Activated T-helper 17 cell treated with anti-CD3 and anti-CD28 coated beads, Interleukin-2, amount 50 U/mL, for 72 hours (primary cell): ENCODE results near the gene NUAK1. TPM values are rescaled to one million over a fixed set of nuclear protein-coding genes. Genes with fewer than 3 reads are reported as not detected.

Source experiments
- ATAC-seq: fragments of 150-1000 bp; cut with Tn5 transposase; replicated peaks from 2 replicates; pipeline ENCODE4 v1.10.0; 2021; ENCODE audit warnings: mild to moderate bottlenecking, moderate library complexity
- H3K27ac Mint-ChIP-seq: one replicate; pipeline ENCODE4 v1.8.0; 2022; ENCODE audit warnings: mixed read lengths
- H3K27me3 Mint-ChIP-seq: one replicate; pipeline ENCODE4 v1.8.0; 2022; ENCODE audit warnings: mixed read lengths
- H3K36me3 Mint-ChIP-seq: one replicate; pipeline ENCODE4 v1.8.0; 2022; ENCODE audit warnings: low read depth, mild to moderate bottlenecking, mixed read lengths
- H3K4me1 Mint-ChIP-seq: one replicate; pipeline ENCODE4 v1.8.0; 2022; ENCODE audit warnings: mixed read lengths
- H3K4me3 Mint-ChIP-seq: one replicate; pipeline ENCODE4 v1.8.0; 2022; ENCODE audit warnings: mild to moderate bottlenecking, mixed read lengths
- H3K9me3 Mint-ChIP-seq: one replicate; pipeline ENCODE4 v1.8.0; 2022; ENCODE audit warnings: mixed read lengths
- total RNA-seq, 2 donors: library from RNA; stranded (reverse); gene quantifications; one replicate each; pipeline ENCODE4 v1.2.3, GENCODE V29; 2022

The NUAK1 gene
- total RNA-seq, 2 donors from 2014 or later = not detected

DNA sequence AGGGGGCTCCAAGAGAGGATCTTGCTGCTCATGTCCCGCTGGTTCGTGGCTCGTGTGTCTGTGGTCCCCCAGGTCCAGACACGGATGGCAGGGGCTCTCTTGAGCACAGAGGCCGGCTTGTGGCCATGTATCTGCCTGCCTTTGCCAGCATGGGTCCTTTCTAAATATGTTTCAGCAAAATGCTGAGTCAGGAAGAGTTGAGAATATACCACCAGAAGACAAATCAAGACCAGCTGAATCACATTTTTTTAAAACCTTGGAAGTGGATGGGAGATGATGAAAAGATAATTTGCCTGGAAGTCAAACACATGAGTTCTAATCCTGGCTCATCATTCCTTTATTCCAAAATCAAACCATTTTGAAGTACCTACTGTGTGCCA is 58.0 kb downstream of the NUAK1 start:
- Mint-ChIP-seq H3K4me1 (no peaks in the 10 kb centered on the region), H3K27ac (no peak overlapping the region), H3K4me3 (no peak overlapping the region), H3K27me3 (peaks cover 35% of the 10 kb centered on the region), H3K9me3 (no peaks in the 10 kb centered on the region), H3K36me3 (no peaks in the 10 kb centered on the region)
- no peak for ATAC-seq

DNA sequence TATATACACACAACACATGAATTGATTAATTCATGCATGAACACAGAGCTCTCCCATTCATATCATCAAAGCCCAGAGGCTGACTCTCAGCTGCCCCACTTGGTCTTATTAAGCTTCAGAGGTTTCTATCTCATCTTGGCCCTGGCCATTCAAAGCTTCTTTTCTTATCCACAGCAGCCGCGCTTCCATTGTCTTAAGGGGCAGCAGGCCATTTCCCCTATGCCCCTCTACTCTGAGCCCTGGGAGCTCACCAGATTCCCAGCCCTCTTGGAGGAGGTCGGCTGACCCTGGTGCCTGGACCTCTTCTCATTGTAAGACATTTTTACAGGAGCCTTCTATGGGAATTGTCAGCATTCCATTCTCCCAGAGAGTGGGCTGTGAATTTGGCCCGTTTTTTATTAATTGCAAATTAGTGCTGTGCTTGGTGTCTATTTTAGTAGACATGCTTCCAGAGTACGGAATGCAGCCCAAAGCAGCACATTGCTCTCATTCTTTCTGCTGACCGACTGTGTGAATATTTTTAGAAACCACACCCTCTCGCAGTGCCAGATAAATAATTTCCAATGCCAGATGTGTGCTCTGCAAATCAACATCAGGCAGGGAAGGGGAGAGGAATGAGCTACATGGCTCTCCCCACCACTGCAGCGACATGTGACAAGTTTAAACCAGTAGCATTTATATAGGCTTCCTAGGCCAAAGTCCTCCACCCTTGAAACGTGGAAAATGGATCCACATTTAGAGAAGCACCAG is 58.5 kb downstream of the NUAK1 start:
- H3K4me1 Mint-ChIP-seq = no peaks in the 10 kb centered on the region
- H3K9me3 Mint-ChIP-seq = no peaks in the 10 kb centered on the region
- peaks cover 38% of the 10 kb centered on the region for H3K27me3 Mint-ChIP-seq
- no peak for ATAC-seq
- no peak overlapping the region for H3K27ac Mint-ChIP-seq
- no peak overlapping the region for H3K4me3 Mint-ChIP-seq
- no peaks in the 10 kb centered on the region for H3K36me3 Mint-ChIP-seq

- Mint-ChIP-seq H3K27me3 (peaks cover 40% of the 10 kb centered on the region), H3K9me3 (no peaks in the 10 kb centered on the region), H3K4me1 (no peaks in the 10 kb centered on the region), H3K27ac (no peak overlapping the region), H3K4me3 (no peak overlapping the region), H3K36me3 (no peaks in the 10 kb centered on the region)
- no peak for ATAC-seq
Measured at GRCh38 chr12:106079148-106079738, 59.5 kb downstream of the NUAK1 start.

DNA sequence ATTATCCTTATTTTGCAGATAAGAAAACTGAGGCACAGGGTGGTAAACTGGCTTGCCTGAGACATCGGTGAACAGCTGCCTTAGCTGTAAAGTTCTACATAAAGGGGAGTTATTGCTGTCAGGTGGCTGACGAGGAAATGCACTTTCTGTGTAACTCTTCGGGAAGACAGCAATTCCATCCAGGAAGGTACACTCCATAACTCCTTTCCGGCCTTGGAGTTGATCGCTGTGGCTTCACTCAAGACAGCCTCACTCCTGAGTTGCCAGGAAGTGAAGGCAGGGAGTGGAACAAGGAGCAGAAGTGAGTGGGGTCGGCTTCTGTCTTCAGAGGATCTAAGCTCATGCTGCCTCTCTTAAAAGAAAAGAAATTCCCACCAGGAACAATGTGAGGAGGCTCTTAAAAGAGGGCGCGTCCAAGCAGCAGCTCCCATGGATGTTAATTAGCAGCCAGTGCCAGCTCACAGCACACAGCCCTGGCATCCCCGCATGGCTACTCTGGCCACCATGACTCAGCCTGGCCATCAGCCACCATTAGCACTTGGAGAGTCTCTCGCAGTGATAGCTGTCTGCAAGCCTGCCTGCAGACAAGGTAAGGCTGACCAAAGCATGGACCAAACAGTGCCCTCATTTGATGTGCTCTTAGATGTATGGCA is 60.3 kb downstream of the NUAK1 start:
- Mint-ChIP-seq H3K27ac (no peak overlapping the region), H3K4me1 (no peaks in the 10 kb centered on the region), H3K9me3 (no peaks in the 10 kb centered on the region), H3K36me3 (no peaks in the 10 kb centered on the region), H3K4me3 (no peak overlapping the region), H3K27me3 (peaks cover 40% of the 10 kb centered on the region)
- no peak for ATAC-seq

- H3K27me3 Mint-ChIP-seq = peaks cover 37% of the 10 kb centered on the region
- no peaks in the 10 kb centered on the region for H3K36me3 Mint-ChIP-seq
- ATAC-seq = no peak
Measured at GRCh38 chr12:106074706-106075392, 63.9 kb downstream of the NUAK1 start.

GRCh38 chr12:106074361-106074705 is 64.4 kb downstream of the NUAK1 start:
- no peak overlapping the region for H3K4me3 Mint-ChIP-seq
- no peaks in the 10 kb centered on the region for H3K36me3 Mint-ChIP-seq
- peaks cover 3% of the 10 kb centered on the region for H3K4me1 Mint-ChIP-seq
- no peak for ATAC-seq
- H3K27ac Mint-ChIP-seq = no peak overlapping the region
- H3K27me3 Mint-ChIP-seq = peaks cover 31% of the 10 kb centered on the region
- no peaks in the 10 kb centered on the region for H3K9me3 Mint-ChIP-seq

More at GRCh38 chr12:106074706-106075392, 63.9 kb downstream of the NUAK1 start:
- H3K4me1 Mint-ChIP-seq = peaks cover 3% of the 10 kb centered on the region
- H3K9me3 Mint-ChIP-seq = no peaks in the 10 kb centered on the region
- no peak overlapping the region for H3K27ac Mint-ChIP-seq
- no peak overlapping the region for H3K4me3 Mint-ChIP-seq

DNA sequence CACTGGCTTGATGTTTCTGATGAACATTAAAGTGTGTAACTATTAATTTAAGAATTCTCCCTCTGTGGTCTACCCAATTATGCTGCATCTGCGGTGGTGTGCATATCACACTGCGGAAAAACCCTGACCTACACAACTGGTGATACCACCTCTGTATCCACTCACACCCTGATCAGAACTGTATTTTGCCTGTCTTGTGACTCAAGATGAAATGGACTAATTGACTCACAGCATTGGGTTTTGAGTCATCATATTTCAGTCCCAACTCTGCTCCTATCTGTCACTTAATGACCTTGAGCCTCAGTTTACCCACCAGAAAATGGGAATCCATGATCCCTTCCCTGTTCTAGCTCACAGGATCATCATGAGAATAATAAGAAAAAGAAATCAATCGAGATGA is 65.6 kb downstream of the NUAK1 start:
- Mint-ChIP-seq H3K27ac (no peak overlapping the region), H3K4me3 (no peak overlapping the region), H3K9me3 (no peaks in the 10 kb centered on the region), H3K4me1 (peaks cover 3% of the 10 kb centered on the region), H3K36me3 (no peaks in the 10 kb centered on the region), H3K27me3 (peaks cover 31% of the 10 kb centered on the region)
- peak; percentile 63 for ATAC-seq

DNA sequence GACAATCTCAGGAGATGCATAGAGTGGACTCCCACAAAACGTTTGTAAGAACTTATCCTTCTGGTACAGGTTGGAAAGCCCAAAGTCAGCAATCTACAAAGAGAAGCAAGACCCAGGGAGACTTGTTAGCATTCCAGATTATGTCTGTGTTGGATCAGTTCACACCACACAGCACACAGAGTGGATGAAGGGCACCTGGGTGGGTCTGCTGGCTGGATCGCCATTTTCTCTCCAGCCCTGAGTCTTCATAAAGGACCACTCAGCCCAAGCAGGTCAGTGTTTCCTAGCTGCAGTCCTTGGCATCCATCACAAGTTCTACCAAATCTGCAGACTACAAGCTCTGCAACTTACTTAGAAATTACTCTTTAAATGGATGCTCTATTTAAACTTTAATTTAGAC is 66.0 kb downstream of the NUAK1 start:
- Mint-ChIP-seq H3K4me3 (no peak overlapping the region), H3K4me1 (peaks cover 3% of the 10 kb centered on the region), H3K36me3 (no peaks in the 10 kb centered on the region), H3K27ac (no peak overlapping the region), H3K27me3 (peaks cover 31% of the 10 kb centered on the region), H3K9me3 (no peaks in the 10 kb centered on the region)
- no peak for ATAC-seq

DNA sequence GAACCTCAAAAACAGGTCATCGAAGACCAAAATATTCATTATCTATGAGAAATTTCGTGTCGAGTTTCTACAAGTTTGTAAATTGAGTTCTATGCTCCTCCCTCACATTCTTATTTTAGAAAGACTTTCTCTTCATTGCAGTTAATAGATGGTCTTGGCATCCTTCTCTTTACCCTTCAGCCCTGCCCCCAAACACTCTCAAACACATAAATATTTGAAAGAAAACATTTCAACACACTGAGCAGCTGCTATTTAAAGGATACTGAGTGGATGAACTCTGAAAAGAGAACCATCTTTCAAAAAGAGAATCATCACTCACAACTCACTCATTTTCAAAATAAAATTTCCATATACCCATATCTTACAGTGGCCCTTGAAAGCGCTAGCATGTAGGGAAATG is 67.1 kb downstream of the NUAK1 start:
- H3K36me3 Mint-ChIP-seq = no peaks in the 10 kb centered on the region
- H3K27me3 Mint-ChIP-seq = peaks cover 25% of the 10 kb centered on the region
- H3K4me3 Mint-ChIP-seq = no peak overlapping the region
- ATAC-seq = no peak
- H3K9me3 Mint-ChIP-seq = no peaks in the 10 kb centered on the region
- H3K27ac Mint-ChIP-seq = no peak overlapping the region
- peaks cover 3% of the 10 kb centered on the region for H3K4me1 Mint-ChIP-seq

- Mint-ChIP-seq H3K4me3 (no peak overlapping the region), H3K36me3 (no peaks in the 10 kb centered on the region), H3K27me3 (peaks cover 22% of the 10 kb centered on the region), H3K9me3 (peaks cover under 1% of the 10 kb centered on the region), H3K27ac (no peak overlapping the region), H3K4me1 (peaks cover 3% of the 10 kb centered on the region)
- ATAC-seq = no peak
Measured at GRCh38 chr12:106070611-106071010, 68.1 kb downstream of the NUAK1 start.

GRCh38 chr12:106070147-106070546 is 68.6 kb downstream of the NUAK1 start:
- ATAC-seq = no peak
- no peaks in the 10 kb centered on the region for H3K36me3 Mint-ChIP-seq
- no peak overlapping the region for H3K4me3 Mint-ChIP-seq
- peaks cover 23% of the 10 kb centered on the region for H3K27me3 Mint-ChIP-seq
- peaks cover 3% of the 10 kb centered on the region for H3K4me1 Mint-ChIP-seq
- no peak overlapping the region for H3K27ac Mint-ChIP-seq
- H3K9me3 Mint-ChIP-seq = peaks cover 5% of the 10 kb centered on the region

DNA sequence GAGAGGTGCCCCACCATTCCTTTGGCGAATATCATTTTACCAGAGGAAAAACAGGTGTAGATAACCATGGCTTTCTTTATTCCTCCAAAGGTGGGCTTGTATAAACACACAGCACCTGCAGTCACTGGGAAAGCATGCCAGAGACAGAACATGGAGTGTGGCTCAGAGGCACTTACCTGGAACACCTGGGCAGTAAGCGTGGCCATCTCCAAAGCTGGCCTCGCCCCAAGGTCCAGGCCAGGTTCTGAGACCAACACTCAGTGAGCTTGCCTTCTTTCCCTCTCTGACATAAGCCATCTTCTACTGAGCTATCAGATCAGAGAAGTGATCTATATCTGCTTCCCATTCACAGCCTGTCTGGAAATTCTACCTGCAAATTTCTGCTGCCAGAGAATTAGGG is 70.5 kb downstream of the NUAK1 start:
- Mint-ChIP-seq H3K27me3 (peaks cover 24% of the 10 kb centered on the region), H3K9me3 (peaks cover 5% of the 10 kb centered on the region), H3K36me3 (no peaks in the 10 kb centered on the region)

GRCh38 chr12:106067606-106068205 is 71.0 kb downstream of the NUAK1 start:
- no peaks in the 10 kb centered on the region for H3K4me1 Mint-ChIP-seq
- ATAC-seq = no peak
- no peak overlapping the region for H3K4me3 Mint-ChIP-seq
- no peak overlapping the region for H3K27ac Mint-ChIP-seq
- peaks cover 21% of the 10 kb centered on the region for H3K27me3 Mint-ChIP-seq
- H3K9me3 Mint-ChIP-seq = peaks cover 5% of the 10 kb centered on the region
- no peaks in the 10 kb centered on the region for H3K36me3 Mint-ChIP-seq

More for the DNA sequence above, 70.5 kb downstream of the NUAK1 start:
- ATAC-seq = no peak
- peaks cover 3% of the 10 kb centered on the region for H3K4me1 Mint-ChIP-seq
- H3K27ac Mint-ChIP-seq = no peak overlapping the region
- no peak overlapping the region for H3K4me3 Mint-ChIP-seq

- no peaks in the 10 kb centered on the region for H3K36me3 Mint-ChIP-seq
- H3K4me1 Mint-ChIP-seq = no peaks in the 10 kb centered on the region
- ATAC-seq = no peak
- peaks cover 21% of the 10 kb centered on the region for H3K27me3 Mint-ChIP-seq
- peaks cover 5% of the 10 kb centered on the region for H3K9me3 Mint-ChIP-seq
- H3K27ac Mint-ChIP-seq = no peak overlapping the region
- H3K4me3 Mint-ChIP-seq = no peak overlapping the region
Measured at GRCh38 chr12:106066726-106067325, 71.9 kb downstream of the NUAK1 start.
